GM19025 (cell line): Measurements from ENCODE around the gene MBP.

Source experiments
- ATAC-seq: cut with Tn5 transposase; IDR thresholded peaks from one replicate; pipeline ENCODE4 v1.9.1; 2021; ENCODE audit warnings: mild to moderate bottlenecking, low read depth, moderate library complexity; ENCODE audit not compliant: unreplicated experiment

The MBP gene

DNA sequence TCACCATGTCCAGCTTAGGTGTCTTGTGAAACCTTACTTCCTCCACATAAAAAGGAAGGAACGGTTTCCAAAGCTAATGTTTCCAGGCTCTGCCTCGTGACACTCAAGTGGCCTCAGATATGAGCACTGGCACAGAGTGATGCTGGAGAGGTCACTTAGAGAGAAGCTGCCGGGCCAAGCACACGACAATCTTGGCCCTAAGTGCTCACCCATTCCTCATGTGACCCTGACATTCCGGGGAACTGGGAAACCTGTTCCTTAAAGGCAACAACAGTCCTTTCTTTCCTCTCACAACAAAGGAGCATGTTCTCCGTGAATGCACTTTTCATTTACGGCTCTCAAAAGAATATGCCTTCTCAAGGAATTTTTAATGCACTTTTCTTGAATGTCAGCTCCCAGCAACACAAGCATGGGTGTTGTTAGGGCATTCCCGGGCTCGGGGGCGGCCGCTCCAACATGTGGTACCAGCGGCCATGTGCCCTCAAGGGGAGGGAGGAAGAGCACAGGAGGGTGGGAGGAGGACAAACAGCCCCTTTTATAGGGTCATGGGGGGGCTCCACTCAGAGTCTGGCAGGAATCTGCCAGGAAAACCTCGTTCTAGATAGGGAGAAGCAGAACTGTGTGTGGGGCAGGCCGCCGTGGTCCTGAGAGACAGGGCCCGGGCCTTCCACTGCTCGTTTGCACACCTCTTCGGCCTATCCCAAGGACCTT, 118.6 kb downstream of the MBP start:
- no peak for ATAC-seq

DNA sequence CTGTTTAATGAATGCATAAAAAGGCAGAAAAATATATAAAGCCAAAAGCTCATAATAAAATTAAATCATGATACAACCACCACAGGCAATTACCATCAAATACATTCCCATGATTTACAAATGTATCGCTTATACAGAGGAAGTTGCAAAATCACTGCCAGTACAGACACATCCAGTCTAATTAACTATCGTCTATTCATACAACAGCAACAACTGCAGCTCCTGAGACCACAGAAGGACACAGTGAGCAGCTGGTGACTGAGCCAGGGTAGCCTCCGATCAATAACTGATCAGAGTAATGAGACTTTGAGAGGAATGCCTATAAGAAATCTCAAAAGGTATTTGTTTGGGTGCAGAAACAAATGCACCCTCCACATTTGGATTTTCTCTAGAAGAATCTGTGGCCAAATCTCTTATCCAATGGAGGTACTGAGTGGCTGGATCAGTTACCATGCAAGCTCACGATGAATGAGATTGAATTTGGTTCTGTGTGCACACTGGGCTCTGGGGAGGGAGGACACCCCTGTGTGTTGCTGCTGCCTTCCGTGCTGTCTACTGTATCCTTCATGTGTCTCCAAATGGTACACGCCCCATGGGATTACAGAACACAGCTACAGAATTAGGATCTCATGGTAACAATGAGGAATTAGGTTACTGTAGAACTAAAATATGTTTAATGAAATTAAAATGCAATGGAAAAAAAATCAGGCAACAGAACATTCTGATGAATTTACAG, 119.6 kb downstream of the MBP start:
- ATAC-seq: no peak

DNA sequence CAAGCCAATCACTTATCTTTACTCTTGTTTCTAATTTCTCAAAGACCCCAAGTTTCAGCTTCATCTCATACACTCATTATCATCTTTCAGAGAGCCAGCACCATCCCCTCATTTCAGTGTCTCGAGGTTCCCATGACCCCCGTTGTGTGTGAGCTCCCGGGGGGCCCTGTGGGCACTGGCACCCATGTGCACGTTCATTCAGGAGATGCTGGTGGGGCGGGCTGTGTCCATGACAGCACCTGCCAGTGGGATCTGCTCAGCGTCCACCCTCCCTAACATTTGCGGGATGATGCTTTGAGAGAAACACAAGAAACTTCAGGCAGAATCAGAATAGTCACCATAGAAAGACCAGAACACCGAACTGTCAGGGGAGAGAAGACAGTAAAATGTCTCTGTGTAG, 120.5 kb downstream of the MBP start:
- no peak for ATAC-seq

DNA sequence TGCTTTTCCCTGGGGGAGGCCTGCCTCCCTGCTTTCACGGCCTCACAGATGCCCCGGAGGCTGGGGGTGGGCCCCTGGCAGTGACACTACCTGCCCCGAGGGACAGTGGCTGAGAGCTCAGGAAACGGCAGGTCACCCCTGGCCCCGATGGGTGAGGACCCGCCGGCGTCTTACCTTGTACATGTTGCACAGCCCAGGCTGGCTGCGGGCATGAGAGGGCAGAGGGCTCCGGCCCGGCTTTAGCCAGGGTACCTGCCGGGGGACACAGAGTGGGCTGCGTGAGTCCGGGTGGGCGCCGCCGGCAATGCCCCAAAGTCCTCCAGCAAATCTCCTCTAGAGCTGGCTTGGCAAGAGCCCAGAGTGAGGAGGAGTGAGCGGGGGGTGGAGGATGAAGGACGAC, 122.9 kb downstream of the MBP start:
- no peak for ATAC-seq

DNA sequence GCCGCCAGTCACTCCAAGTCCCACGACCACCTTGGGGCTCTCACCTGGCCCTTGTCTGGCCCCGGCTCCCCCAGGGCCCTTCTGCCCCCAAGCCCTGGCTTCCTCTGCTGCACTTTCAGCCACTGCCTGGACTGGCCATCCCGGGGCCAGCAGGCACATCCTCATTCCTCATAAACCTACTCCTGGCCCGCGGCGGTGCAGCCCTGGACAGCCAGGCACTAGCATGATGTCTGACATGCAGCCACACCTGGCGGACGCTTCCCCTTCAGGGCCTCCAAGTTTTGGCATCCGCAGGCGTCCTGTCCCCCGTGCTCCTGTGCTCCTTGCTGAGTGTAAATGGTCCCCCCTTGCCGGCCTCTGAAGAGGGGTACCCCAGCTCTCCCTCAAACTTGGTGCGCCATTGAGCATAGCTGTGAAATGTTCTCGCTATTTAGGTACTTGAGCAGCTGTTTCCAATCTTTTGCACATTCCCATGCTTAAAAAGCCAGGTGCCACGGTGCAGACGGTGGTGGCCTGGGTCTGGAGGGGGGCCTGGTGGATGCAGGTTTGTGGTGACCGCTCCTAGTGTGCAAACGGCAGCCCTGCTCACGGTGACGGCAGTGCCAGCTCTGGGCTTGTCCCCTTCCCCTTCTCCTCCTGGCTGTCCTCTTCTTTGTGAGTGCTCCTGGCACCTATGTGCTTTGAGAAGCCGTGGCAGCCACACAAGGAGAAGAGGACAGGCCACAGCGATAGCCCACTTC, 123.8 kb downstream of the MBP start:
- no peak for ATAC-seq

DNA sequence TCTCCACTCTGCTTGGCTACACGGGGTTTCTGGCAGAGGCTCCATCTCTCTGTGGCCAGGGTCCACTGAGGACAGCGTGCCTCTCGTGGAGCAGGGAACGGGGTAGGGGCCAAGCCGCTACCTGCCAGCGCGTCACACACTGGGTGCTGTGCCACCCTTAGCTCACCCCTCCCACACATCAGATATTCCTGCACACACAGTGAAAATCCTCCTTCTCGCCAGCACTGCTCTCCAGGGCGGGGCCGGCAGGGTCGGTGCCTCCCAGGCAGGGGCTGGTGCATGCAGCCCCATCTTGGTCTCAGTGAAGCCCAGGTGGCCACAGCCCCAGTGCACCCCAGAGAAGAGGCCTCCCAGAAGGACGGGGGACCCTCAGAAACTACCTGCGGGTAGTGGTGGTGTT, 124.6 kb downstream of the MBP start:
- no peak for ATAC-seq

DNA sequence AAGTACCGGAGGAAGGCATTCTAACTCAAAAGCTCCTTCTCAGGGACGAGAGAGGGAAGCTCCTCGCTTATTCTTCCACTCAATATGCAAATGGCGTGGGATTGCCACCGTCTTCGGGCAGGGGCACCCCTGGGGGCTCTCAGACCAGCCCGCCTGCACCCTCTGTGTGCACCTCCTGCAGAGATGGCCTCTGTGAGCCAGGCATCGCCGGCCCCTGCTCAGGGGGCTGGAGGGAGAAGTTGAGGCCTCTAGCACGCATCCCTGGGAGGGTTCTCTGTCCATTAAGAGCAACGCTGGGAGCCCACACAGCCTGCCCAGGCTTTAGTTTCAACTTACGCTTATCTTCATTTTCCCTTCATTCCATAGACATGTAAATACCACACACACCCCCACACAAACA, 125.3 kb downstream of the MBP start:
- no peak for ATAC-seq

DNA sequence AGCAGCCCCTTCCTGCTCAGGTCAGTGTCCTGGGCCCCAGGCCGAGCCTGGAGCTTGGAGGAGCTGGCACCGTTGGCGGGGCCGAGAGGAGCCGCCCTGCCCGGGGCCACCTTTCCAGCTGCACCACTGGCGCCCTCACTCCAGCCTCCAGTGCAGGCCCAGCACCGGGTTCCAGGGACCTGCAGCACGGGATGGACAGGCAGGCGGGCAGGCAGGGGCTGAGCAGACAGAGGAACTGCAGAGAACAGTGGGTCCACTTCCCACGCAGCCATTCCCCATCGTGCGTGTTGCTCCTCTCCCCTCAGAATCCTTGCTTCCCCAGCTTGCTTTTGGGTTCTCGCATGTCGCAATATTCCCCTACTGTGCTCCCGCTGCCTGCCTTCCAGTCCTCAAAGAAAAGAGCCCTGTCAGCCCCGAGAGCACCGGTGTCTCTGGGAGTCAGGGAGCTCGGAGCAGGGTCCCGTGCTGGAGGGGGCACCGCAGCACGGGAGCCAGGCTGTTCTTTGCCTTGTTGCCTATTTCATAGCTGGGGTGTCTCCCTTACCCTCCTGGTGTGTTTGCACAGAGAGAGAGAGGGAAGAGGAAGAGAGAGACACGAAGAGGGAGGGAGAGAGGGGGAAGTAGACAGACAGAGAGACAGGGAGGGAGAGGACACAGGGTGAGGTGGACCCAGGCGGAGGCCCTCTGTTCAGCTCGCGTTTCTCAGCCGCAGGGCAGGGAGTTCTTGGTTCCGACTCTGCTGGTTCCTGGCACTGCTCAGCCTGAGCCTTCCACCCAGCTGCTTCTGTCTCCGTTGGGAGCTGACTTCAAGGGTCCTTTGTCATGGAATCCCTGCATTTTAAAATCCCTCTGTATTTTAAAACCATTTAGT, 126.0 kb downstream of the MBP start:
- no peak for ATAC-seq

DNA sequence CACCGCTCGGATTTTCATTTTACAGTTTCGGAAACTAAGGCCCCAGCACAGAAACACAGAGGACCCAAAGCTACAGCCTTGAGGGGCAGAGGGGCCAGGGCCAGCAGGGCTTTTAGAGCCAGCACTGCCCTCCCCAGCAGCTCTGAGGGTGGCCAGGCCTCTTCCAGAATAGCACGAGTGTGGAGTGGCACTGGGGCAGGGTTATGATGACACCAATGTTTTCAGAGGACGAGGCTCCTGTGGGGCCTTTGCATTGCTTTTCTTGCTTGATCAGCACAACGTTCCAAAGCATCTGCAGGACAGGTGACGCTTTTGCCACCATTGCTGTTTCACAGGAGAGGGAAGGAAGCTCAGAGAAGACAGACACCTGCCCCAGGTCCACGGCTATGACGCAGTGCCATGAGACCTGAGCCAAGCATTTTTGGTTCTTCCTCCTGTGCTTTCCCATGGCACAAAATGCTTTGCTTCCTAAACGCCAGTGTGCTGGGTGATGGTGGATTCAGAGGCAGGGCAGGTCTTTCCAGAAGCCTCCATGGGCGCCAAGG, 126.9 kb downstream of the MBP start:
- ATAC-seq: no peak

DNA sequence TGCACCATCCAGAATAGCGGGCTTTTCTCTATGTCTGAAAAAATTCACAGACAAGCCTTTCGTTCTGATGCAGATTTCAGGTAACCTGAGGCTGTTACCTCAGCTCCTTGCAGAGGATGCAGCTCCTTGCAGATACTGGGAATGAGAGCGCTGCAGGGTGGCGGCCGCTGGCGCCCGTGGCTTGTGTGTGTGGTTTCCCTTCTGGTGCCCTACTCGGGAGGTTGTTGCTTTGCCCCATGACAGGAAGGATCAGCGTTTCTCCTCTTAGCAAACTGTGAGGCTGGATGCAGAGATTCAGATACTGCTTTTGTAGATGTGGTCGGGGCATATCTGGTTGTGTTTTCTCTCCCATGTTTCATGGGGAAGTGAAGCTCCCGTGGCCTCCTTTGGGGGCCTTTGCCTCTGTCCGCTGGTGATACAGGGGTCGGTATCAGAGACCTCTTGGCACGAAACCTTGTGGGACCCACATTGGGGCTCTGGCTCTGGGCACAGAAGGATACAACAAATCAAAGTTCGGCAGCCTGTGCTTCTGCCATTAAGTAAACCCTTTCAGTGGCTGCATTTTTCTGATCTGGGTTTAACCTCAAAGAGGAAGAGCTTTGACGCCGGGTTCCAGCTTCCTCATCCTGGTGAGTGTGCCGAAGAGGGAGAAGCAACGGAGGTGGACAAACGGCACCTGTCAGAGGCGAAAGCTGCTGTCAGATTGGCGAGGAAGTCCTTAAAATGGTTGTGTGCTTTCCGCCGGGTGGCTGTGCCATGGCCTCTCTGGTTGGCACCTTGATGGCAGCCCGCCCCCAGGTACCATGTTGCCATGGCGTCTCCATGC, 127.8 kb downstream of the MBP start:
- ATAC-seq: no peak

DNA sequence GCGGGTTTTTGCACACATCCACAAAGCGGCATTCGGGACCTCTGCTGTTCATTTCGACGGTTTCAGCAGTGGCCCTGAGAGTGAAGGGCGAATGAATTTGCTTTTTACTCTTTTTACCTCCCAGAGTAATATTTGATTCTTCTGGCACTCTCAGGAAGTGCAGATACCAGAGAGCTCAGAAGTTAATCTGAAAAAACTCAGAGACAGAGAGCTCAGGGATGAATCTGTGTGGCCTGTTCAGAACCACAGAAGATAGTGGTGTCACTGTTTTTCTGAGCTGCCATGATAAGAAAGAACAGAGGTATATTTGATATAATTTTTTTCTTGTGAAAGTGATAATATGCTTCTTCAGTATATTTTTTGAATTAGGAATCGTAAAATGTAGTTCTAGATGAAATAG, 129.3 kb downstream of the MBP start:
- no peak for ATAC-seq

DNA sequence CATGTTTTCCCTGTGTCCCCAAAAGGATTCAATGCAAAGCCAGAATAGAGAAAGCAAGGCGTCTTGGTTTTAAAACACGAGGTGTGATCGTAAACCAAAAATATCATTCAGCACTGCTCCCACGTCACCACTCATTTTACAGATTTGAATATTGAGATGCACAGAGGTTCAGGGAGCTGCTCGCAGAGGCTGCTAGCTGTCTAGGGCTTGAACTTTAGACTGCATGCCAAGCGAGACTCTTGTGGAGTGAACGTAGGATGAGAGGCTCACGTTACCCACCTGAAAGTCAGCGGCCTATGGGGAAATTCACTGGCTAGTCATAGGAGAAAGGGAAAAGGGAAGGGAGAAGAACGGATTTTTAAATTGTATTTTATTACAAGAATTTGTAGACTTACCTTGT, 130.1 kb downstream of the MBP start:
- ATAC-seq: no peak

DNA sequence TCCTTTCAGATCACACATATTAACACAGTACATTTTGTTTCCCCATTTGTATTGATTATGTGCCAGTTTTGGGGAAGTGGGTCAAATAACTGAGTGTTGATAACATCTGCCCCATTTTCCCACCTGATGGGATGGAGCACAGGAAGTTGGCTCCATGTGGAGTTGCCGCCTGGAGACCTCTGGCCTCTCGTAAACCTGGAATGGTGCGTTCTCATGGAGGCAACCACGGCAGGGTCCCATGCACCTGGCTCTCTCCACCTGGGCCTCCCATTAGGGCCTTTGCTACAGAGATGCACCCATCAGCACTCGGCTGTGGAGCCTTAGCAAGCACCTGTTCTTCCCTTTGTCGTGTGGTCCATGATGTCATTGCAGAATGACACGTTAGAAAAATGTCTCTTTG, 130.6 kb downstream of the MBP start:
- no peak for ATAC-seq

DNA sequence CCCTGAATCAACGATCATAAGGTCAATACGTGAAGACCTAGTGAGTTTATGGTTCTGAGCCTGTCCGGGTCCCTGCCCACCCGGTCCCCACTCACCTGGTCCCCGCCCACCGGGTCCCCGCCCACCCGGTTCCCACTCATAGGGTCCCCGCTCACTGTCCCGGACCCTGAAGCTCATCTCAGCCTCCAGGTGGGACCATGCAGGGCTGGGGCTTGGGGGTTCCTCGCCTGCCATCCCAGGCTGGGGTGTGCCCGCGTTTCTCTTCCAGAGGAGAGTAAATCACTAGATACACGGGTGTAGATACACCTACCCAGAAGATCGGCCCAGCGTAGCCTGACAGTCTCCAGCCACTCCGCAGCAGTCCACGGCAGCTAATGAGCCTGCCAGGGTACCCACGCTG, 131.5 kb downstream of the MBP start:
- no peak for ATAC-seq

DNA sequence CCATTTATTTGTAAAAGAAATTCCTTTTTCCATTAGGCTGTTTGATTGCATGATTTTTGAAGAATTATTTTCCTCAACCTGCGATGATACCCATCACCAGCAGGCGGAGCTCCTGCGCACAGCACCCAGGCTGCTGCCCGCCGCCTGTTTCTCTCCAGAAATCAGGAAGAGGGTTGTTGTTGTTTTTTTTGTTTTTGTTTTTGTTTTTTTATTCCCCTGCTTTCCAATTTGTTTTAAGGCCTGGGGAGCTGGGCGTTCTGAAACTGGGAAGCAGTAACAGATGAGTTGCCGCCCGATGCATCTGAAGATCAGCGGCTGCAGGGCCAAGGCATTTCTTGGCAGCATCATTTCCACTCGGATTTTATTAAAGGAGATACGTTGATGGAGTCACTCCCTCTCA, 132.1 kb downstream of the MBP start:
- no peak for ATAC-seq

DNA sequence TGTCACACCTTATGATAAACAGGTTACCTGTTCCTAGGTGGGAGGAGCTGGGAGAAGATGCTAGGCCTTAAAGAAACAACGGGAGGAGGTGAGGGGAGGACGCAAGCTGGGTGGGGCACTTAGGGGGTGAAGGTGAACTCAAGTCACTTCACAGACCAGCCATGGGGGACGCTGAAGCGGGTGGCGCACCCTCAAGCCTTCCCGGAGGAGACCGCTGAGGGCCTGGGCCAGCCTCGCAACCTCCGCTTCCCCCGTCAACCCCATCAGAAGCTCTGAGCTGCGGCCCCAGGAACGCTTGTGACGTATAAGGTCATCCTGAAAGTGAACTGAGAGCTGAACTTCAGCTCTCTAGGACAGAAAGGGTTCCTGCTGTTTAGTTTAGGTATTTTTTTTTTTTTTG, 133.5 kb downstream of the MBP start:
- no peak for ATAC-seq

DNA sequence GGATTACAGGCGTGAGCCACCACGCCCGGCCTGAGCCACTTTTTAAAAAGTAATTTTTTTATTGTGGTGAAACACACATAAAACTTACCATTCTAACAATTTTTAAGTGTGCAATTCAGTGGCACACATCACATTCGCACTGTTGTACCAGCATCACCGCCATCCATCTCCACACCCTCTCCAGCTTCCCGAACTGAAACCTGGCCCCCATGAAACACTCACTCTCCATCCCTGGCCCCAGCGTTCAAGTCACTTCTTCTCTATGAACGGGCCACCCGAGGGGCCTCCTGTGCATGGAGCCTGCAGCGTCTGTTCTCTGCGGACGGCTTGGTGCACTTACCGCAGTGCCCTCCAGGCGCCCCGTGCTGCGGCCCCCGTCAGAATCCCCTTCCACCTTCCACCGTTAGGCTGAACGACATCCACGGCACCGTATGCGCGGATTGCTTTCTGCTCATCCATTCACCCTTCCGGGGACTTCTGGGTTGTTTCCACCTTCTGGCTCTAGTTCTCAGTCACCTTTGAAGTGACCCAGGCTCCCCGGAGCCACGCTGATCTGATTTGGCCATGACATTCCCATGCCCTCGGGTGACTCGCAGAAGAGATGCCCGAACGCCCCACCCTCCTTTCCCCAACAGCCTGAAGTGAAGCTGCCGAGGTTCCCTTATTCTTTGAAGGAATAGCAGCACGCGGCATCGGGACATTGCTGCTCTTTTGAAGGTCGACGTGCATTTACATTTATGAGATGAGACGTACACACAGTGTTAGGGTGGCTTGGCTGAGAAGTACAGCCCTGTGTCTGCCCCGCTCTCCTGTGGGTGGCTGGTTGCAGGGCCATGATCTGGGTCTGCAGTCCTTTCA, 134.4 kb downstream of the MBP start:
- no peak for ATAC-seq

DNA sequence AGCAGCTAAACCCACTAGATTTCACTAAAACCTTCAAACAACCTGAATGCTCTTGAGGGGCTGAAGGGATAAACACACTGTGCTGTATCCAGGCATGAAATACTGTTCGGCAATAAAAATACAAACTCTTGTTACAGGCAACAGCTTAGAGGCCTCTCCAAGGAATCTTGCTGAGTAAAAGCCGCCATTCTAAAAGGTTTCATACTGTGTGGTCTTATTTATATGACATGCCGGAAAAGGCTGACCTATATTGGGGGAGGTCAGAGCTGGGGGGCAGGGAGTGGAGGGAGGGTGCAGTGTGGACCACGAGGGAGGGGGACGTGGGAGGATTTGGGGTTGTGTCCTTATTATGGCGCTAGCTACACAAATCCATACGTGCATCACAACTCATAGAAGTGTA, 136.2 kb downstream of the MBP start:
- ATAC-seq: no peak

DNA sequence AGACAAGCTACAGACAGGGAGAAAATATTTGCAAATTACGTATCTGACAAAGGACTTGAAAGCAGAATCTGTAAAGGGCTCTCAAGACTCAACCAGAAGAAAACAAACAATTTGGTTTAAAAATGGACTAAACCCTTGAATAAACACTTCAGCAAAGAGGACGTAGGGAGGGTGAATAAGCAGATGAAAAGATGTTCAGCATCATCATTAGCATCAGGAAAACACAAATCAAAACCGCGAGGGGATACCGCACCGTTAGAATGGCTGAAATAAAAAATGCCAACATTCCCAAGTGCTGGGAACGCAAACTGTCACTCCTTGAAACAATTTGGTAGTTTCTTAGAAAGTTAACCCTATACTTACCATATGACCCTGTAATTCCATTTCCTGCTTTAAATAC, 136.7 kb downstream of the MBP start:
- ATAC-seq: no peak
